Activated naive CD4-positive, alpha-beta T cell treated with anti-CD3 and anti-CD28 coated beads for 36 hours (primary cell): ENCODE data around the gene AMMECR1L. TPM values are rescaled to one million over a fixed set of nuclear protein-coding genes. Genes with fewer than 3 reads are reported as not detected.
"Not testable (repeated sequence)": the region's sequence is repeated elsewhere in the genome, so short reads cannot be mapped to it uniquely, and the experiment has no call there.

ENCODE experiments used
- CTCF ChIA-PET: fragments of 350-600 bp; sonication (Branson Sonifier 250); formaldehyde crosslinking; loops from one replicate; lab custom pipeline; 2021; ENCODE audit warnings: antibody characterized with exemption; lab: Charles Lee
- DNase-seq: peaks from one replicate; pipeline ENCODE4 v3.0.0-alpha.2; 2020
- H3K27ac Mint-ChIP-seq: one replicate; pipeline ENCODE4 v1.8.0; 2021; ENCODE audit warnings: mild to moderate bottlenecking, mixed read lengths
- H3K27me3 Mint-ChIP-seq: one replicate; pipeline ENCODE4 v1.8.0; 2021; ENCODE audit warnings: low read depth, mixed read lengths
- H3K36me3 Mint-ChIP-seq: one replicate; pipeline ENCODE4 v1.8.0; 2021; ENCODE audit warnings: low read depth, mixed read lengths
- H3K4me1 Mint-ChIP-seq: one replicate; pipeline ENCODE4 v1.8.0; 2021; ENCODE audit warnings: low read depth, mixed read lengths
- H3K4me3 Mint-ChIP-seq: one replicate; pipeline ENCODE4 v1.8.0; 2021; ENCODE audit warnings: mild to moderate bottlenecking, moderate library complexity, mixed read lengths
- H3K9me3 Mint-ChIP-seq: one replicate; pipeline ENCODE4 v1.8.0; 2021; ENCODE audit warnings: mixed read lengths
- intact Hi-C: fragments of 100-400 bp; cut with micrococcal nuclease; formaldehyde crosslinking; loops from one replicate; pipeline ENCODE4 v1.15.1; 2023
- total RNA-seq, 2 experiments: library from RNA; stranded (reverse); gene quantifications; one replicate each; pipeline ENCODE4 v1.2.3, GENCODE V29; 2021

The AMMECR1L gene
- total RNA-seq, 2 experiments from 2014 or later: 12.7 to 13.1 TPM

DNA sequence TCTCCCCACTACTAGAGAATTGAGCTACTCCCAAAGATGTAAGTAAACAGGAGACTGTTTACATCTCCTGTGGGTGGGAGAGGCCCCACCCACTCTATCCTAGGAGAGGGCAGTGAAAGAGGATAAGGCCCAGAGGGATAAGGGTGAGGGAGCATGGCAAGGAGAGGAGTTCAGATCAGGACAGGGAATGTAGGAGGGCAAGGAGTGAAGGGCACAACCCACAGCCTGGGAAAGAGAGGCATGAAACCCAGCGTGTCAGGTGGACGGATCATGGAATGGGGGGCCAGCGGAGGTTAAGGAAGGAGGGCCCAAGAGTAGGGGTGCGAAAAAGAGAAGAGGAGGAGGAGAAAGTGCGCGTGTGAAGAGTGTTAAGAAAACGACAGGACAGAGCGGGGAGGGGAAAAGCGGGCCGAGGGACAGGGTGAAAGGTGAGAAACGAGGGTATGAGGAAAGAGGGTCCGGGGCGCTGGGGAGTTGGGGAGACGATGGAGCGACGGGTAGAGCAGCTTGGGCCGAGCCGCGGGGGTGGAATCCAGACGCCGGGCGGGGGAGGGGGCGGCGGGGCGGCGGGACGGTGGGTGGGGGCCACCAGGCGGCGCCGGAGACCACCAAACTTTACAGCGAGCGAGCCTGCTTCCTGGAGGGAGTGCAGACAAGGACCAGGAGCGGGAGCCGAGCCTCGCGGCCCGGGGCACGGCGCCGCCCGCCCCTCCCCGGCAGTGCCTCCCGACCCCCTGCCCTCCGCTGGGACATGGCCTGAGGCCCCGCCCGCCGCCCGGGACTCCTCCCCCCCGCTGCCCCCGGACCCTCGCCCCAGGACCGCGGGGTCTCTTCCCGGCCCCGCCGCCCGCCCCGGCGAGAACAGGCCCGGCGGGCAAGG, 655 bp downstream of the AMMECR1L start:
- peak; percentile 56 for DNase-seq
- CTCF ChIA-PET: interaction anchor here (0.8 to 0.9 kb wide), 2 partner anchors 9 to 28 kb away, joined by 3 to 4 read pairs; no protein-coding TSS in a partner anchor
- H3K36me3 Mint-ChIP-seq, H3K27me3 Mint-ChIP-seq, H3K9me3 Mint-ChIP-seq: not testable (repeated sequence)
- peak overlapping the region; percentile 86 for H3K4me3 Mint-ChIP-seq
- H3K4me1 Mint-ChIP-seq: peaks cover 57% of the 10 kb centered on the region
- peak overlapping the region; percentile 71 for H3K27ac Mint-ChIP-seq
- intact Hi-C loops: loop anchor here (2.0 to 5.0 kb wide), 3 partner anchors 350 to 432 kb away; partner anchors contain the start of genes HS6ST1 and IWS1

DNA sequence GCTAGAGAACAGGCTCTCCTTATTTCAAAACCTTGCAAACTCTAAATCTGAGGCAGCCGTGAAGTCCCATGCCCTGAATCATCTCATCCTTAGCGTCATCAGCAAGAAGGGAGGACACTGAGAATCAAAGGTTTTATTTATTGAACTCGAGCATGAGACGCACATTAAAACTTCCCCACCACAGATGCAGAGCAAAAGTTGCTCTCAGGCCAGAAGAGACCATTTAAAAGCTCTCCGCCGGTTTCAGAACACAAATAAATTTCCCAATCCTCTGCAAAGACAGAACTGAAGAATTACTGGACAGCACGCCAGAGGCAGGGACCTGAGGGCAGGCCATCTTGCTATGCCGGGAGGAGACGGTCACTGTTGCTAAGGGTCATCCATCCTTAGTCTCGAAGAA, 1.3 kb downstream of the AMMECR1L start:
- no peak for DNase-seq
- CTCF ChIA-PET: interaction anchor here (0.8 to 0.9 kb wide), 2 partner anchors 9 to 27 kb away, joined by 3 to 4 read pairs; no protein-coding TSS in a partner anchor
- Mint-ChIP-seq H3K4me1 (peaks cover 62% of the 10 kb centered on the region), H3K36me3 (peaks cover 4% of the 10 kb centered on the region), H3K27me3 (no peaks in the 10 kb centered on the region), H3K4me3 (peak overlapping the region; percentile 86), H3K27ac (peak overlapping the region; percentile 71), H3K9me3 (no peaks in the 10 kb centered on the region)
- intact Hi-C loops: loop anchor here (2.0 to 5.0 kb wide), 3 partner anchors 350 to 433 kb away; partner anchors contain the start of genes HS6ST1 and IWS1

DNA sequence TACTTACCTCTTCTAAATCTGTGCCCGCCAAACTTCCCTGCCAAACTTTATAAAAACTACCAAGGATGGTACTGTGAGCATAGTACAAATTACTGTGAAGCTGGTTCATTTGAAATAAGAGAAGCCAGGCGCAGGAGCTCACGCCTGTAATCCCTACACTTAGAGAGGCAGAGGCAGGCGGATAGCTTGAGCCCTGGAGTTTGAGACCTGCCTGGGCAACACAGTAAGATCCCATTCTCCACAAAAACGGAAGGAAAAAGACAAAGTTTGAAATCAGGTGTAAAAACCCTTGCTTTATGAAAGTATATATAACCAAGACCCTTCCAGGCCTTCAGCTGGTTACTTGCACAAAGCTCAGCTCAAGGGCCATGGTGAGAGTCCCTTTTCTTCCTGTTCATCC, 5.9 kb downstream of the AMMECR1L start:
- H3K27me3 Mint-ChIP-seq: no peaks in the 10 kb centered on the region
- H3K36me3 Mint-ChIP-seq: peaks cover 4% of the 10 kb centered on the region
- CTCF ChIA-PET: interaction anchor here (0.5 kb wide), 1 partner anchor 834 kb away, joined by 3 read pairs; no protein-coding TSS in a partner anchor
- no peak overlapping the region for H3K27ac Mint-ChIP-seq
- intact Hi-C loops: loop anchor here (5.0 kb wide), 2 partner anchors 353 to 437 kb away; partner anchors contain the start of genes HS6ST1 and IWS1
- H3K4me3 Mint-ChIP-seq: no peak overlapping the region
- no peak for DNase-seq
- no peaks in the 10 kb centered on the region for H3K9me3 Mint-ChIP-seq
- H3K4me1 Mint-ChIP-seq: peaks cover 69% of the 10 kb centered on the region

DNA sequence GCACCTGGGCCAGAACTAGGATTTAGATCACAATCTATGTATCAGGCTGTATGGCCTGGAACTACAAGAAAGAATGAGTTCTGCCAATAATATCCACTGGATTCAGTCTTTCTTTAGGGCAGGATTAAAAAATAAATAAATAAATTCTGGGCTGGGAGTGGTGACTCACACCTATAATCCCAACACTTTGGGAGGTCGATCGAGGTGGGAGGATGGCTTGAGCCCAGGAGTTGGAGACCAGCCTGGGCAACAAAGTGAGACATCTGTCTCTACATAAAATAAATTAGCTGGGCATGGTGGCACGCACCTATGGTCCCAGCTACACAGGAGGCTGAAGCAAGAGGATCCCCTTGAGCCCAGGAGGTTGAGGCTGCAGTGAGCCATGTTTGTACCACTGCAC, 8.1 kb downstream of the AMMECR1L start:
- Mint-ChIP-seq H3K27me3 (no peaks in the 10 kb centered on the region), H3K27ac (no peak overlapping the region), H3K4me1 (peaks cover 60% of the 10 kb centered on the region), H3K4me3 (no peak overlapping the region), H3K9me3 (no peaks in the 10 kb centered on the region), H3K36me3 (peaks cover 17% of the 10 kb centered on the region)
- no peak for DNase-seq
- CTCF ChIA-PET: no interaction called here
- intact Hi-C loops: no loop called here

DNA sequence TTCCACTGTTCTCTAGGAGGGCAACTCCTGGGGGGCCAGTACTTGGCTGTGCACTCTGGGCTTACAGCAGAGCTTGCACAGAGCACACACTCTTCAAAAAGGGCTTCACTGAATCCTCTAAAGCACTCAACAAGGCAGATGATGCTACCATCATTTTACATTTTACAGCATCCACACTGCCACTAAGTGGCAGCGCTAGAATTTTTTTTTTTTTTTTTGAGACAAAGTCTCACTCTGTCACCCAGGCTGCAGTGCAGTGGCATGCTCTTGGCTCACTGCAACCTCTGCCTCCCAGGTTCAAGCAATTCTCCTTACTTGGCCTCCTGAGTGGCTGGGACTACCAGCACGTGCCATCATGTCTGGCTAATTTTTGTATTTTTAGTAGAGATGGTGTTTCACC, 8.6 kb downstream of the AMMECR1L start:
- CTCF ChIA-PET: interaction anchor here (0.6 kb wide), 2 partner anchors 37 to 68 kb away, joined by 3 read pairs; no protein-coding TSS in a partner anchor
- intact Hi-C loops: no loop called here

DNA sequence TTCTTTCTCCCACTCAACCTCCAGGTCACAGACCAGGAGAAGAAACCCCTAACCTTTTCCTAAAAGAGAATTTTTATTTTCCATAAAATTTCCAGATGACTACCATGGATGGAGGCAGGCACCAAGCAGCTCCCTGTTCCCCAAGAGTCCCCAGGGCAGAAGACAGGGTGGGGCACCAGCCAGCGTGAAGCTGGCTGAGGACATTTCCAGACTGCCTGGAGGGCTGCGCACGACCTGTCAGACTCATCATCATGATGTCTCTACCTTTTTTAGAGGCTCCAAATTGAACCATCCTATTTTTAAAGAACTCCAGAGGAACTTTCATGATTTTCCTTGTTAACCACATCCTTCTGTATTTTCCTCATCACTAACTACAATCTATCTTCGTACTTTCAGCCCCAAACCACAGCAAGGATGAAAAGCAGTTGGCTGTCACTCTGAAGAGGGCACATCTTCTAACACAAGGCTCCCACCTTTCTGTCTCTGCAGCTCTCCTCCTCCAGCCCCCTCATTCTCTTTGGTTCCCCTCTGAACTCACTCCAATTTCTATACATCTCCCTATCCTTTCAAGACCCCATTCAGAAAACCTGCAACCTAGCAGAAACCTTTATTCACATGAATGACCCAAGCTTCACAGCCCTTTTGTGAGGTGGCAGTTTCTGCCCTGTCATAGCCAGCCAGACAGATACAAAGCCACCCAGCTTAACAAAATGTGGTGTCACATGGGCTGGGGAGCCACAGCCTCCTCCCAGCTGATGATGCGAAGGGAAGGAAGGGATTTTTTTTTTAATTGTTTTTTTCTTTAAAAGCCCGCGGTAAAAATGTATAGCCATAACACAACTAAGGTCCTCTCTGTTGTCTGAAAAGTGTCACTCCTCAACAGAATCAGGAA, 11.1 kb downstream of the AMMECR1L start:
- DNase-seq: peak; percentile 67
- Mint-ChIP-seq H3K4me3 (no peak overlapping the region), H3K27me3 (no peaks in the 10 kb centered on the region), H3K9me3 (no peaks in the 10 kb centered on the region), H3K4me1 (peaks cover 37% of the 10 kb centered on the region), H3K27ac (peak overlapping the region; percentile 48), H3K36me3 (peaks cover 23% of the 10 kb centered on the region)
- CTCF ChIA-PET: no interaction called here
- intact Hi-C loops: loop anchor here (1.0 kb wide), 1 partner anchor 16 kb away; the partner anchor contains the start of gene POLR2D

More for the DNA sequence above, 8.6 kb downstream of the AMMECR1L start:
- Mint-ChIP-seq H3K36me3 (peaks cover 18% of the 10 kb centered on the region), H3K27ac (no peak overlapping the region), H3K4me1 (peaks cover 55% of the 10 kb centered on the region), H3K9me3 (no peaks in the 10 kb centered on the region), H3K4me3 (no peak overlapping the region), H3K27me3 (no peaks in the 10 kb centered on the region)
- DNase-seq: no peak

DNA sequence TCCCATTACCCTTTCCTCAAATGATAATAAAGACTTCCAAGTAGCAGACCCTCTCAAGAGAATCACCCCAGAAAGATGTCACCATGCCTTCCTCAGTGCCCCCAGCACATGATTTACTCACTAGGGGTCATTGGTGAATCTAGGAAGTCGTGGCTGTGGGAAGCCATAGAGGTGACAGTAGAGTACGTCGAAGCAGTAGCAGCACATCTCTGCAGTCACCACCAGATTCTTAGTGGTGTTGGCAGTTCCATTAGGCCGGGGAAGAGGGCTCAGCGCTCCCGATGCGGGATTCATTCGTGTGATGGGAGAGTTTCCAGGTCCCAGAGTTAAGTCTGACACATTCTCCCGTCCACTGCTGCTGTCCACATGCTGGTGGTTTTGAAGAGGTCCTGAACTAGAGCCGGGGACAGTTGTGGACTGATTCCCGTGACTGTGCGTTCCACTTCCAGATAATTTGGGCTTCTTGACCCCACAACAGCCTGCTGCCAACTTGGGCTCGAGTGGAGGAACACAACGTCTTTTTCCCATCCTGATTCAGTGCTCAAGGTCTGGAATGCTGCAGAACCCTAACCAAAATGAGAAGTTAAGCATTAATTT, 12.0 kb downstream of the AMMECR1L start:
- Mint-ChIP-seq H3K9me3 (no peaks in the 10 kb centered on the region), H3K4me3 (no peak overlapping the region), H3K36me3 (peaks cover 24% of the 10 kb centered on the region), H3K27ac (no peak overlapping the region), H3K4me1 (peaks cover 30% of the 10 kb centered on the region), H3K27me3 (no peaks in the 10 kb centered on the region)
- CTCF ChIA-PET: no interaction called here
- intact Hi-C loops: no loop called here
- no peak for DNase-seq

DNA sequence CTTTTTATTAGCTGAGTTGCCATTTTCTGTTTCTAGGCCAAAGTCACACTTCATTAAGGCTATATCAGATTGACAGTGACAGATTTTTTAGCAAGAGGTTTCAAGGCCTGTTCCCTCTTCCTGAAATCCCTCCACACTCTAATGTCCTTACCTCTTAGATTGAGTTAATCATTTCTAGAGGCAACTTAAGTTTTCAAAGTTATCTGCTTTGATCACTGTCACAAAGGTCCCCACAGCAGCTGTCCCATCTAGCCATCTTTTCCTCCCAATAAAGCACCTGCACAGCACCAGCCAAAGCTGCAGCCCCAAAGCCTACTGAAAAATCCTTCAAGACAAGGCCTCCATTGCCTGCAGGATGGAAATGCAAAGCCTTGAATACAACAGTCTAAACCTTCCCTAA, 13.4 kb downstream of the AMMECR1L start:
- DNase-seq: no peak
- no peaks in the 10 kb centered on the region for H3K9me3 Mint-ChIP-seq
- H3K27me3 Mint-ChIP-seq: no peaks in the 10 kb centered on the region
- CTCF ChIA-PET: no interaction called here
- no peak overlapping the region for H3K4me3 Mint-ChIP-seq
- no peak overlapping the region for H3K27ac Mint-ChIP-seq
- intact Hi-C loops: no loop called here
- peaks cover 23% of the 10 kb centered on the region for H3K4me1 Mint-ChIP-seq
- peaks cover 30% of the 10 kb centered on the region for H3K36me3 Mint-ChIP-seq

DNA sequence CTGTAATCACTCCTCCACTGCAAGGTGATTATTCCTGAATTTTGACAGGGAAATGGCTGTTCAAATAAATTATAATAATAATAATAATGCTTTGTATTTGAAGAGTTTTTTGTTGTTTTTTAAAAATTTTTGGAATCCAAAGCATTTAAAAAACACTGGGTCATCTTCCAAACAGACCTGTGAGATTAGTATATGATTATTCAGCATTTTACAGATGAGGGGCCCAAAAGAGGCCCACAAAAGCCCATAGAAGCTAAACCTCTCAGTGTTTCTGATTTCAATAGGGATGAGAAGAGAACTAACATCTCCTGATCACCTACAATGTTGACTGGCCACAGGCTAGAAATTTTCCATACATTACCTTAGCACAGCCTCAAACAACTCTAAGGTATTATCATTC, 19.8 kb downstream of the AMMECR1L start:
- H3K4me3 Mint-ChIP-seq: no peak overlapping the region
- H3K27ac Mint-ChIP-seq: no peak overlapping the region
- H3K27me3 Mint-ChIP-seq: no peaks in the 10 kb centered on the region
- no peak for DNase-seq
- CTCF ChIA-PET: no interaction called here
- peaks cover 12% of the 10 kb centered on the region for H3K36me3 Mint-ChIP-seq
- H3K4me1 Mint-ChIP-seq: no peaks in the 10 kb centered on the region
- no peaks in the 10 kb centered on the region for H3K9me3 Mint-ChIP-seq
- intact Hi-C loops: no loop called here

DNA sequence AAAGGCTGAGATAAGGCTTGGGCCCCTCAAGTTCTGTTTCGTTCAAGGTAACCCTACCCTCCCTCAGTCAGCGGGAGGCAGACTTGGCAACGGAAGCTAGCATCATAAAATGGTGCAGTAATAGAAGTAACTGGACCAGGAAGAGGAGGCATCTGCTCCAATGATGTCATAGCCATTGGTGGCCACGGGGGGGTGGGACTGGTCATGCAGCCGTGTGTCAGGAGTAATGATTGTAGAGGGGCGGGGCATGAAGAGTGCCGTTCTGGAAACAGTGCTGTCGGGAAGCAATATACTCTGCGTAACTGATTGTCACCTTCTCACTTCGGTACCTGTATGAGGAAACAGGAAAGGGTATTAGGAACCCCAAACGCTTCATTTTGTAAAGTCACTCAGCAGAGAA, 20.9 kb downstream of the AMMECR1L start:
- H3K9me3 Mint-ChIP-seq: no peaks in the 10 kb centered on the region
- no peaks in the 10 kb centered on the region for H3K4me1 Mint-ChIP-seq
- intact Hi-C loops: no loop called here
- H3K4me3 Mint-ChIP-seq: no peak overlapping the region
- DNase-seq: no peak
- no peak overlapping the region for H3K27ac Mint-ChIP-seq
- CTCF ChIA-PET: no interaction called here
- peaks cover 12% of the 10 kb centered on the region for H3K36me3 Mint-ChIP-seq
- no peaks in the 10 kb centered on the region for H3K27me3 Mint-ChIP-seq

DNA sequence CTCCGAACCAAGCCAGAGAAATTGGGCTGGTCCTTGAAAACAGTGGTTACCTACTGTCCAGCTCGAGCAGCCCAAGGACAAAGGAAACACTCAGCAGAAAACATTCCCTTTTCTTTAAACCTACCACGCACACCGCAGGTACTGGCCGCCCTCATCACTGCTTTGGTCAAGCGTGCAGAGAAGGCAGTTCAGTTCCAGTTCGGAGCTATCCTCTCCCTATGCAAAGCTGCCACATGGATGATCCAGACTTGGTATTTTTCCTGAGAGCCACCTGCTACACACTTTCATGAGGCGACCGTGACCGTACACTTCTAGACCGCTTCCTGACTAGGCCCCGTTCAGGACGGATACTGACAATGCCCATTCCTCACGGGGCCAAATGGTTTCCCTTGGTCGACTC, 23.5 kb downstream of the AMMECR1L start:
- CTCF ChIA-PET: no interaction called here
- peaks cover 7% of the 10 kb centered on the region for H3K36me3 Mint-ChIP-seq

DNA sequence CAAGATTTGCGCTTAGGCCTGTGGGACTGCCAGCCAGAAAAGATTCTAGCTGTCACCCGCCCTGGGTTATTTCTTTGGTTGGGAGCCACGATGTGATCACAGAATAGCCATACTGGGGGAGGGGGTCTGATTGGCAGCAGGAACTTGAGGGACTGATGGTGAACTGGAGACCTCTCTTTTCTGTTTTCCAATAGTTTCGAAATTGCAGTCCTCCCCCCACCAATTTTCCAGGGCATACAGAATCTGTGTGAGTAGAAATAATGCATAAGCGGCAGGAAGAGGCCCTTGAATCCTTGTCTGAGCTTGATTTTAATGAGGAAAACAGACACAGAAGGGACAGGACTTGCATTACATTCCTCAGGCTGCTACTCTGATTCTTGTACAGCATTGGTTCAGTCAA, 25.6 kb downstream of the AMMECR1L start:
- intact Hi-C loops: no loop called here
- Mint-ChIP-seq H3K4me1 (peaks cover 30% of the 10 kb centered on the region), H3K36me3 (peaks cover 13% of the 10 kb centered on the region), H3K9me3 (no peaks in the 10 kb centered on the region), H3K4me3 (no peak overlapping the region), H3K27me3 (no peaks in the 10 kb centered on the region), H3K27ac (peak overlapping the region; percentile 7)
- DNase-seq: no peak
- CTCF ChIA-PET: no interaction called here

More for the DNA sequence above, 23.5 kb downstream of the AMMECR1L start:
- H3K27me3 Mint-ChIP-seq: no peaks in the 10 kb centered on the region
- H3K27ac Mint-ChIP-seq: no peak overlapping the region
- H3K4me3 Mint-ChIP-seq: no peak overlapping the region
- DNase-seq: no peak
- intact Hi-C loops: no loop called here
- peaks cover 13% of the 10 kb centered on the region for H3K4me1 Mint-ChIP-seq
- H3K9me3 Mint-ChIP-seq: no peaks in the 10 kb centered on the region
